ENCODE measurements around the gene PALLD. TPM values are rescaled to one million over a fixed set of nuclear protein-coding genes. Genes with fewer than 3 reads are reported as not detected.

The PALLD gene
- total and polyA plus RNA-seq, 2 experiments from 2014 or later = 17.9 to 30.5 TPM

- H3K79me2 ChIP-seq (ENCODE audit: insufficient read depth) = no peaks in the 10 kb centered on the region
- H3K4me1 ChIP-seq (ENCODE audit: insufficient read depth) = peaks cover 26% of the 10 kb centered on the region
- in situ Hi-C loops (cut with MboI) = no loop called here
- no peak overlapping the region for H2AFZ ChIP-seq
- DNase-seq = no peak
- H4K20me1 ChIP-seq (ENCODE audit: insufficient read depth) = no peaks in the 10 kb centered on the region
- no peaks in the 10 kb centered on the region for H3K9me3 ChIP-seq (ENCODE audit: low read depth)
- H3K4me3 ChIP-seq = no peak overlapping the region
- 93 to 95% methylated on average over 5 of the region's 5 CpGs for WGBS, 2 experiments (ENCODE audit: low coverage in 1 of 2, low lambda C conversion rate in 2 of 2, missing lambda C conversion rate in 2 of 2)
- no peaks in the 10 kb centered on the region for H3K36me3 ChIP-seq (ENCODE audit: low read depth)
- H3K27ac ChIP-seq = peak overlapping the region; percentile 20
- H3F3A ChIP-seq (ENCODE audit: insufficient read depth) = peaks cover 12% of the 10 kb centered on the region
- peak overlapping the region; percentile 43 for H3K4me2 ChIP-seq (ENCODE audit: unreplicated experiment)
- no peak overlapping the region for H3K9ac ChIP-seq
- no peak for TF ChIP-seq EZH2 (IDR thresholded peaks at IDR 0.05; ENCODE audit: insufficient read depth, poor library complexity, severe bottlenecking)
- no peak for TF ChIP-seq EZH2phosphoT487 (IDR thresholded peaks at IDR 0.05; ENCODE audit: insufficient read depth, low read depth)
- no peaks in the 10 kb centered on the region for H3K27me3 ChIP-seq (replicated peaks; ENCODE audit: insufficient read depth)
- H3K9me2 ChIP-seq (ENCODE audit: insufficient read depth) = no peaks in the 10 kb centered on the region
Measured at GRCh38 chr4:168622600-168622999, 125.7 kb downstream of the PALLD start.

DNA sequence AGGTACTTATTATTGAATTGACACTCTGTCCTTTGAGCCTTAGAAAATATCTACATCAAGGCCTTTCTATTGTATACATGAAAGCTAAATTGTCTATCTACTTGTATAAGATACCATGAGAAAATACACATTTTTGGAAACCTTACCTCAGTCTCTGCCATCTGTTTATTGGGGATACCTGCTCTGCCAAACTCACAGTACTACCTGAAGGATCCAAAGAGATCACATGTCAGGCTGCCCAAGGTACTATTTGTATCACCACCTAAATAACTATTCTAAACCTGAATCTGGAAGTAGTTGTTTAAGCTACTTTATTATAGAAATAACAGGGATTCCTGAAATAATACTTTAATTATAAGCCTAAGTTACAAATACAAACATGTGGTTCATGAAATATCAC is 126.2 kb downstream of the PALLD start:
- Histone ChIP-seq H3K4me1 (ENCODE audit: insufficient read depth) (peaks cover 26% of the 10 kb centered on the region), H3K79me2 (ENCODE audit: insufficient read depth) (no peaks in the 10 kb centered on the region), H3K27me3 (replicated peaks; ENCODE audit: insufficient read depth) (0 out of 2 replicates have a peak, but pooled peaks cover 4% of the 10 kb centered on the region), H3F3A (ENCODE audit: insufficient read depth) (peaks cover 12% of the 10 kb centered on the region), H2AFZ (no peak overlapping the region), H3K4me2 (ENCODE audit: unreplicated experiment) (no peak overlapping the region), H4K20me1 (ENCODE audit: insufficient read depth) (no peaks in the 10 kb centered on the region), H3K9me3 (ENCODE audit: low read depth) (no peaks in the 10 kb centered on the region), H3K36me3 (ENCODE audit: low read depth) (no peaks in the 10 kb centered on the region), H3K9ac (no peak overlapping the region), H3K27ac (no peak overlapping the region), H3K4me3 (no peak overlapping the region), H3K9me2 (ENCODE audit: insufficient read depth) (no peaks in the 10 kb centered on the region)
- no peak for DNase-seq
- in situ Hi-C loops (cut with MboI) = no loop called here
- TF ChIP-seq EZH2phosphoT487 (IDR thresholded peaks at IDR 0.05; ENCODE audit: insufficient read depth, low read depth) = no peak

DNA sequence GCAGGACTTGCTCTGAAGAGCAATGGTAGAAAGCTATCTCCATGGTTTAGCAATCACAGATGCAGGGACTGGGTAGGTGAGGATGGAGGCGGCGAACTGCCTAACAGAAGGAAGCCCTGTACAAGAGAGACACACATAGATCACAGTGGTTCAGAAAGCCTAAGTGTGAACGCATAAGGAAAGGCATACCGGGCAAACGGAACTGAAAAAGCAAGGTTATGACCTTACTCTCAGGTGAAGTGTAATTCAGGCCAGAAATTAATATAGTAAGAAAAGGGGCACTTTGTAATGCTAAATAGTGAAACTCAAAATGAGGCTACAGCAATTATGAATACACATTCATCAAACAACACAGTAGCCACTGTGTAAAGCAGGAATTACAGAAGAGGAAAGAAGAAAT is 126.6 kb downstream of the PALLD start:
- Histone ChIP-seq H3K4me2 (ENCODE audit: unreplicated experiment) (no peak overlapping the region), H3K4me3 (no peak overlapping the region), H3K9me3 (ENCODE audit: low read depth) (no peaks in the 10 kb centered on the region), H3K27me3 (replicated peaks; ENCODE audit: insufficient read depth) (0 out of 2 replicates have a peak, but pooled peaks cover 4% of the 10 kb centered on the region), H3K4me1 (ENCODE audit: insufficient read depth) (peaks cover 25% of the 10 kb centered on the region), H3K27ac (no peak overlapping the region), H3K36me3 (ENCODE audit: low read depth) (no peaks in the 10 kb centered on the region), H3F3A (ENCODE audit: insufficient read depth) (peaks cover 12% of the 10 kb centered on the region), H3K79me2 (ENCODE audit: insufficient read depth) (no peaks in the 10 kb centered on the region), H2AFZ (no peak overlapping the region), H4K20me1 (ENCODE audit: insufficient read depth) (no peaks in the 10 kb centered on the region), H3K9me2 (ENCODE audit: insufficient read depth) (no peaks in the 10 kb centered on the region), H3K9ac (no peak overlapping the region)
- in situ Hi-C loops (cut with MboI) = no loop called here
- TF ChIP-seq EZH2phosphoT487 (IDR thresholded peaks at IDR 0.05; ENCODE audit: insufficient read depth, low read depth) = no peak
- TF ChIP-seq EZH2 (IDR thresholded peaks at IDR 0.05; ENCODE audit: insufficient read depth, poor library complexity, severe bottlenecking) = no peak
- 98% methylated on average over 5 of the region's 5 CpGs for WGBS, 2 experiments (ENCODE audit: low coverage in 1 of 2, low lambda C conversion rate in 2 of 2, missing lambda C conversion rate in 2 of 2)
- no peak for DNase-seq

- H3K4me1 ChIP-seq (ENCODE audit: insufficient read depth) = peaks cover 12% of the 10 kb centered on the region
- no peak overlapping the region for H3K27ac ChIP-seq
- no peak overlapping the region for H2AFZ ChIP-seq
- H3K36me3 ChIP-seq (ENCODE audit: low read depth) = no peaks in the 10 kb centered on the region
- no peak for DNase-seq
- no peaks in the 10 kb centered on the region for H3K9me3 ChIP-seq (ENCODE audit: low read depth)
- no peak for TF ChIP-seq EZH2 (IDR thresholded peaks at IDR 0.05; ENCODE audit: insufficient read depth, poor library complexity, severe bottlenecking)
- no peak for TF ChIP-seq EZH2phosphoT487 (IDR thresholded peaks at IDR 0.05; ENCODE audit: insufficient read depth, low read depth)
- no peak overlapping the region for H3K9ac ChIP-seq
- H3K27me3 ChIP-seq (replicated peaks; ENCODE audit: insufficient read depth) = peaks cover 4% of the 10 kb centered on the region; the same call in 1 of the 2 replicates
- H3K9me2 ChIP-seq (ENCODE audit: insufficient read depth) = no peaks in the 10 kb centered on the region
- no peak overlapping the region for H3K4me3 ChIP-seq
- H3F3A ChIP-seq (ENCODE audit: insufficient read depth) = peaks cover 17% of the 10 kb centered on the region; the same call in 1 of the 2 replicates
- H3K4me2 ChIP-seq (ENCODE audit: unreplicated experiment) = no peak overlapping the region
- no peaks in the 10 kb centered on the region for H3K79me2 ChIP-seq (ENCODE audit: insufficient read depth)
- H4K20me1 ChIP-seq (ENCODE audit: insufficient read depth) = no peaks in the 10 kb centered on the region
- in situ Hi-C loops (cut with MboI) = no loop called here
- WGBS, 2 experiments (ENCODE audit: low coverage in 1 of 2, low lambda C conversion rate in 2 of 2, missing lambda C conversion rate in 2 of 2) = 95 to 96% methylated on average over 5 of the region's 5 CpGs
Measured at GRCh38 chr4:168628251-168628650, 131.4 kb downstream of the PALLD start.

DNA sequence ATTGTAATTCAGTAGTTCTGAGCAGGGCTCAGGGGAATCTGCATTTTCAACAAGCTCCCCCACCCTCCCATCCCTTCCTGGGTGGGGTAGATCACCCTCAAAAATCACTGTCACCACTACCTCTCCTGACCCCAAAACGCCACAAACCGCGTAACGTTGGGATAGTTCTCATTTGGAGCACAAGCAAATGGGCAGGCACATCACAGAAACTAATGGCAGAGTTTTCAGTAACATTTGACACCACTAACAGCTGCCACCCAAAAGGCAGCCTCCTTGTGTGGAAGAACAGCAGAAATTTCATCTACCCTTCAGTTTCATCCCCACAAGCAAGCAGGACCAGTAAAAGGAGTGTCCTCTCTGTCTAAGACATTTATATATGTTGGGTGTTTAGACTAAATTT is 132.7 kb downstream of the PALLD start:
- peaks cover 25% of the 10 kb centered on the region for H3K4me1 ChIP-seq (ENCODE audit: insufficient read depth)
- no peaks in the 10 kb centered on the region for H3K9me3 ChIP-seq (ENCODE audit: low read depth)
- no peaks in the 10 kb centered on the region for H3K79me2 ChIP-seq (ENCODE audit: insufficient read depth)
- H2AFZ ChIP-seq = no peak overlapping the region
- H3K9ac ChIP-seq = no peak overlapping the region
- H3K27ac ChIP-seq = no peak overlapping the region
- no peak for TF ChIP-seq EZH2 (IDR thresholded peaks at IDR 0.05; ENCODE audit: insufficient read depth, poor library complexity, severe bottlenecking)
- TF ChIP-seq EZH2phosphoT487 (IDR thresholded peaks at IDR 0.05; ENCODE audit: insufficient read depth, low read depth) = no peak
- no peak for DNase-seq
- H3K4me2 ChIP-seq (ENCODE audit: unreplicated experiment) = no peak overlapping the region
- in situ Hi-C loops (cut with MboI) = no loop called here
- H3K4me3 ChIP-seq = no peak overlapping the region
- H3K27me3 ChIP-seq (replicated peaks; ENCODE audit: insufficient read depth) = peaks cover 4% of the 10 kb centered on the region; the same call in 1 of the 2 replicates
- H4K20me1 ChIP-seq (ENCODE audit: insufficient read depth) = no peaks in the 10 kb centered on the region
- H3K36me3 ChIP-seq (ENCODE audit: low read depth) = no peaks in the 10 kb centered on the region
- no peaks in the 10 kb centered on the region for H3K9me2 ChIP-seq (ENCODE audit: insufficient read depth)
- H3F3A ChIP-seq (ENCODE audit: insufficient read depth) = peaks cover 30% of the 10 kb centered on the region
- 77 to 82% methylated on average over 4 of the region's 4 CpGs for WGBS, 2 experiments (ENCODE audit: low coverage in 1 of 2, low lambda C conversion rate in 2 of 2, missing lambda C conversion rate in 2 of 2)

All from GM23248 (cell line).